Measurements from ENCODE around the gene TEX11.

DNA sequence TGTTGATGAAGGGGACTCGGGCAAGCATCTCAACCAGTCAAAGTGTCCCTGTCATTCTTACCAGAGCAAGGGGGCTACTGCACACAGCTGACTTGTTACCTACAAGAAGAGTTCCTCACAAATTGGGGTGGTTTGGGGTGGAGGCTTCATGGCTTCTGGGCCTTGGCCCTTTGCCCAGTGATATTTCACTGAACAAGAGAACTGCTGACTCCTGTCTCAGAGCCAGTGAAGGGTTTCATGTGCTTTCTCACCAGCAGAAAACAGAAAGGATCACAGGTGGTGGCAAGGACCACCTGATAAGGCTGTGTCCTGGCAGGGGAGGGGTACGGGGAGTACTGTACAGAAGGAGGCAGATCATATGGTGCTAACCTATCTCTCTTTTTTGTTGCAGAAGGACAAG is 410.4 kb downstream of the TEX11 start:
- TF ChIP-seq, protein P1, sequence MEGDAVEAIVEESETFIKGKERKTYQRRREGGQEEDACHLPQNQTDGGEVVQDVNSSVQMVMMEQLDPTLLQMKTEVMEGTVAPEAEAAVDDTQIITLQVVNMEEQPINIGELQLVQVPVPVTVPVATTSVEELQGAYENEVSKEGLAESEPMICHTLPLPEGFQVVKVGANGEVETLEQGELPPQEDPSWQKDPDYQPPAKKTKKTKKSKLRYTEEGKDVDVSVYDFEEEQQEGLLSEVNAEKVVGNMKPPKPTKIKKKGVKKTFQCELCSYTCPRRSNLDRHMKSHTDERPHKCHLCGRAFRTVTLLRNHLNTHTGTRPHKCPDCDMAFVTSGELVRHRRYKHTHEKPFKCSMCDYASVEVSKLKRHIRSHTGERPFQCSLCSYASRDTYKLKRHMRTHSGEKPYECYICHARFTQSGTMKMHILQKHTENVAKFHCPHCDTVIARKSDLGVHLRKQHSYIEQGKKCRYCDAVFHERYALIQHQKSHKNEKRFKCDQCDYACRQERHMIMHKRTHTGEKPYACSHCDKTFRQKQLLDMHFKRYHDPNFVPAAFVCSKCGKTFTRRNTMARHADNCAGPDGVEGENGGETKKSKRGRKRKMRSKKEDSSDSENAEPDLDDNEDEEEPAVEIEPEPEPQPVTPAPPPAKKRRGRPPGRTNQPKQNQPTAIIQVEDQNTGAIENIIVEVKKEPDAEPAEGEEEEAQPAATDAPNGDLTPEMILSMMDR (IDR thresholded peaks at IDR 0.05): no peak
- TF ChIP-seq FOXM1 (IDR thresholded peaks at IDR 0.05; ENCODE audit: low read depth): no peak
- TF ChIP-seq, protein P2, sequence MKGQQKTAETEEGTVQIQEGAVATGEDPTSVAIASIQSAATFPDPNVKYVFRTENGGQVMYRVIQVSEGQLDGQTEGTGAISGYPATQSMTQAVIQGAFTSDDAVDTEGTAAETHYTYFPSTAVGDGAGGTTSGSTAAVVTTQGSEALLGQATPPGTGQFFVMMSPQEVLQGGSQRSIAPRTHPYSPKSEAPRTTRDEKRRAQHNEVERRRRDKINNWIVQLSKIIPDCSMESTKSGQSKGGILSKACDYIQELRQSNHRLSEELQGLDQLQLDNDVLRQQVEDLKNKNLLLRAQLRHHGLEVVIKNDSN (IDR thresholded peaks at IDR 0.05; ENCODE audit: borderline replicate concordance, low read depth): no peak
- no peak for TF ChIP-seq RAD21 (IDR thresholded peaks at IDR 0.05; ENCODE audit: low read length)
